C4-2B (cell line): Measurements from ENCODE around the gene LPCAT2.

Experiments
- ZFX ChIP-seq: fragments of 450-650 bp; IDR thresholded peaks from 2 replicates; pipeline ENCODE4 v1.6.1; 2017
- TF ChIP-seq, protein P1 (sequence below): fragments of 450-650 bp; conservative IDR thresholded peaks from 2 replicates; pipeline ENCODE4 v1.5.1; 2017; ENCODE audit warnings: mild to moderate bottlenecking

DNA sequence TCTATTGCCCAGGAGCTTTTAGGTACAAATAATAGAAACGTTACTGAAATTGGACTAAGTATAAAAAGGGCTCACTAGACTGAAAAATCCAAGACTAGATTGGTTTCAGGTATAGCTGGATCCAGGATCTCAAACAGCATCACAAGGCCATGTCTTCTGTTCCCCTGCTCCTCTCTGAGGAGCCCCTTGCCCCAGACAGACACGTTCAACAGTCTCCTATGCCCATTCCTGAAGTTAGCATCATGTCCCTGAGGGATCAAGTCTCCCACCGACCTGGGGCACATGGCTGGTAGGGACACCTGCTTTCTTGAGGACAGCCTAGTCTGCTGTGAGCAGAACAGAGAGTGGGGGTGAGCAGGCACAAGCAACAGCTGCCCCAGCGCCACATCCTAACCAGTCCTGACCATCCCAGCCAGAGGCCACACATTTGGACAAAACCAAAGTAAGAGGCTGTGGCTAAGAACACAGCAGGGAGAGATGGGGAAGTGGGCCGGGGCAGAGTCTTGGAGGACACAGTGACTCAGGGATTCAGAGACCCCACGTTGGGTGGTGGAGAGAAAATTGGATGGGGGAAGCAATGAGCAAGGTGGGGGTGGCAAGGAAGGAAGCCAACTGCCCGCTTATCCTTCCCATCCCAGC lies 40.4 kb upstream of the LPCAT2 start:
- TF ChIP-seq, protein P1, sequence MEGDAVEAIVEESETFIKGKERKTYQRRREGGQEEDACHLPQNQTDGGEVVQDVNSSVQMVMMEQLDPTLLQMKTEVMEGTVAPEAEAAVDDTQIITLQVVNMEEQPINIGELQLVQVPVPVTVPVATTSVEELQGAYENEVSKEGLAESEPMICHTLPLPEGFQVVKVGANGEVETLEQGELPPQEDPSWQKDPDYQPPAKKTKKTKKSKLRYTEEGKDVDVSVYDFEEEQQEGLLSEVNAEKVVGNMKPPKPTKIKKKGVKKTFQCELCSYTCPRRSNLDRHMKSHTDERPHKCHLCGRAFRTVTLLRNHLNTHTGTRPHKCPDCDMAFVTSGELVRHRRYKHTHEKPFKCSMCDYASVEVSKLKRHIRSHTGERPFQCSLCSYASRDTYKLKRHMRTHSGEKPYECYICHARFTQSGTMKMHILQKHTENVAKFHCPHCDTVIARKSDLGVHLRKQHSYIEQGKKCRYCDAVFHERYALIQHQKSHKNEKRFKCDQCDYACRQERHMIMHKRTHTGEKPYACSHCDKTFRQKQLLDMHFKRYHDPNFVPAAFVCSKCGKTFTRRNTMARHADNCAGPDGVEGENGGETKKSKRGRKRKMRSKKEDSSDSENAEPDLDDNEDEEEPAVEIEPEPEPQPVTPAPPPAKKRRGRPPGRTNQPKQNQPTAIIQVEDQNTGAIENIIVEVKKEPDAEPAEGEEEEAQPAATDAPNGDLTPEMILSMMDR = no peak
- TF ChIP-seq ZFX = no peak
